22Rv1 (cell line): ENCODE measurements around the gene MMP15.

ENCODE experiments used
- H3K27ac ChIP-seq: fragments of 450-650 bp; 2 replicates; pipeline ENCODE4 v1.5.1; 2017
- CTCF ChIP-seq: fragments of 450-650 bp; IDR thresholded peaks from 2 replicates; pipeline ENCODE4 v1.5.1; 2017; ENCODE audit warnings: mild to moderate bottlenecking
- ZFX ChIP-seq: fragments of 450-650 bp; IDR thresholded peaks from 2 replicates; pipeline ENCODE4 v1.6.1; 2017; ENCODE audit warnings: antibody characterized with exemption, borderline replicate concordance

MMP15 gene

GRCh38 chr16:58037365-58038057 lies 12.0 kb downstream of the MMP15 start:
- no peak for TF ChIP-seq ZFX
- TF ChIP-seq CTCF = no peak
- no peak overlapping the region for H3K27ac ChIP-seq

- H3K27ac ChIP-seq = no peak overlapping the region
- TF ChIP-seq CTCF (no peak), ZFX (no peak)
Measured at GRCh38 chr16:58038219-58038641, 12.7 kb downstream of the MMP15 start.

- H3K27ac ChIP-seq = no peak overlapping the region
- no peak for TF ChIP-seq ZFX
- no peak for TF ChIP-seq CTCF
Measured at GRCh38 chr16:58039829-58040495, 14.4 kb downstream of the MMP15 start.

- no peak overlapping the region for H3K27ac ChIP-seq
- TF ChIP-seq CTCF (no peak), ZFX (no peak)
Measured at GRCh38 chr16:58040496-58040846, 14.9 kb downstream of the MMP15 start.

GRCh38 chr16:58040945-58041627 lies 15.5 kb downstream of the MMP15 start:
- H3K27ac ChIP-seq = no peak overlapping the region
- TF ChIP-seq ZFX (no peak), CTCF (no peak)

GRCh38 chr16:58041628-58041955 lies 16.0 kb downstream of the MMP15 start:
- no peak overlapping the region for H3K27ac ChIP-seq
- TF ChIP-seq ZFX (no peak), CTCF (no peak)
